Measurements from ENCODE around the gene NCOR1.

GRCh38 chr17:16141685-16142084 is 73.6 kb downstream of the NCOR1 start:
- TF ChIP-seq CTCF (IDR thresholded peaks at IDR 0.05) (no peak), RCOR1 (IDR thresholded peaks at IDR 0.05; ENCODE audit: low read length) (no peak)
